Measurements from ENCODE around the gene POLR1H. TPM values are rescaled to one million over a fixed set of nuclear protein-coding genes. Genes with fewer than 3 reads are reported as not detected.

Gene POLR1H
- total RNA-seq, 2 donors from 2014 or later, result 23.0 to 27.2 TPM

DNA sequence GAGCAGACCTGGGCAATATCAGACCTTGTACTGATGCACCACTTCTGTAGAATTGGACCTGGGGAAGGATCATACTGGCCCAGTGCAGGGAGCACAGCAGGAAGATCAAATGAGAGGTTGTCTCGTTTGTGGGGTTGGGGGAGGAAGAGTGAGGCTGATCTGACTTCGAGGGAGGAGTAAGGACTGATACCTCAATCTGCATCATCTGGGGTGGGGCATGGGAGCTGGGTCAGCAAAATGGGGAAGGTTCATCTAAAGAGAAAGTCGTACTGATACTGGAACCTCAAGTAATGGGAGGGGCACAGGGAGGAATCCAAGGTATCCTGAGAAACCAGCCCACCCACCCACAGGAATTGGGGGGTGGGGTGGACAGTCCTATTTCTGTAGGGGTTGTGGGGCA lies 10.8 kb downstream of the POLR1H start:
- H3K9ac ChIP-seq (ENCODE audit: extremely low read depth, low read length, poor library complexity, severe bottlenecking), result no peak overlapping the region
- WGBS, 2 experiments (ENCODE audit: insufficient coverage in 1 of 2, insufficient read length in 1 of 2), result 45 to 57% methylated on average over 2 to 3 of the region's 3 CpGs
- peaks cover 74% of the 10 kb centered on the region for H3K27me3 ChIP-seq (ENCODE audit: control insufficient read depth, insufficient read depth, low read length, poor library complexity, severe bottlenecking)
- H3K4me3 ChIP-seq (ENCODE audit: low read length), result no peak overlapping the region
- TF ChIP-seq, protein P1, sequence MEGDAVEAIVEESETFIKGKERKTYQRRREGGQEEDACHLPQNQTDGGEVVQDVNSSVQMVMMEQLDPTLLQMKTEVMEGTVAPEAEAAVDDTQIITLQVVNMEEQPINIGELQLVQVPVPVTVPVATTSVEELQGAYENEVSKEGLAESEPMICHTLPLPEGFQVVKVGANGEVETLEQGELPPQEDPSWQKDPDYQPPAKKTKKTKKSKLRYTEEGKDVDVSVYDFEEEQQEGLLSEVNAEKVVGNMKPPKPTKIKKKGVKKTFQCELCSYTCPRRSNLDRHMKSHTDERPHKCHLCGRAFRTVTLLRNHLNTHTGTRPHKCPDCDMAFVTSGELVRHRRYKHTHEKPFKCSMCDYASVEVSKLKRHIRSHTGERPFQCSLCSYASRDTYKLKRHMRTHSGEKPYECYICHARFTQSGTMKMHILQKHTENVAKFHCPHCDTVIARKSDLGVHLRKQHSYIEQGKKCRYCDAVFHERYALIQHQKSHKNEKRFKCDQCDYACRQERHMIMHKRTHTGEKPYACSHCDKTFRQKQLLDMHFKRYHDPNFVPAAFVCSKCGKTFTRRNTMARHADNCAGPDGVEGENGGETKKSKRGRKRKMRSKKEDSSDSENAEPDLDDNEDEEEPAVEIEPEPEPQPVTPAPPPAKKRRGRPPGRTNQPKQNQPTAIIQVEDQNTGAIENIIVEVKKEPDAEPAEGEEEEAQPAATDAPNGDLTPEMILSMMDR (conservative IDR thresholded peaks at IDR 0.05), result no peak
- Mint-ChIP-seq H3K27ac (no peak overlapping the region), H3K4me3 (peak overlapping the region; percentile 18), H3K4me1 (peaks cover 23% of the 10 kb centered on the region), H3K9me3 (no peaks in the 10 kb centered on the region), H3K27me3 (ENCODE audit: insufficient read depth) (peaks cover 76% of the 10 kb centered on the region), H3K36me3 (ENCODE audit: low read depth) (peaks cover 2% of the 10 kb centered on the region)
- no peak overlapping the region for H3K27ac ChIP-seq (ENCODE audit: low read depth, low read length)
- DNase-seq, result no peak
- peaks cover 3% of the 10 kb centered on the region for H3K4me1 ChIP-seq (ENCODE audit: control insufficient read depth, insufficient read depth, low read length)
- peaks cover 6% of the 10 kb centered on the region for H3K36me3 ChIP-seq (ENCODE audit: control insufficient read depth, insufficient read depth, low read length)
- H3K9me3 ChIP-seq (ENCODE audit: control insufficient read depth, low read length), result no peaks in the 10 kb centered on the region

DNA sequence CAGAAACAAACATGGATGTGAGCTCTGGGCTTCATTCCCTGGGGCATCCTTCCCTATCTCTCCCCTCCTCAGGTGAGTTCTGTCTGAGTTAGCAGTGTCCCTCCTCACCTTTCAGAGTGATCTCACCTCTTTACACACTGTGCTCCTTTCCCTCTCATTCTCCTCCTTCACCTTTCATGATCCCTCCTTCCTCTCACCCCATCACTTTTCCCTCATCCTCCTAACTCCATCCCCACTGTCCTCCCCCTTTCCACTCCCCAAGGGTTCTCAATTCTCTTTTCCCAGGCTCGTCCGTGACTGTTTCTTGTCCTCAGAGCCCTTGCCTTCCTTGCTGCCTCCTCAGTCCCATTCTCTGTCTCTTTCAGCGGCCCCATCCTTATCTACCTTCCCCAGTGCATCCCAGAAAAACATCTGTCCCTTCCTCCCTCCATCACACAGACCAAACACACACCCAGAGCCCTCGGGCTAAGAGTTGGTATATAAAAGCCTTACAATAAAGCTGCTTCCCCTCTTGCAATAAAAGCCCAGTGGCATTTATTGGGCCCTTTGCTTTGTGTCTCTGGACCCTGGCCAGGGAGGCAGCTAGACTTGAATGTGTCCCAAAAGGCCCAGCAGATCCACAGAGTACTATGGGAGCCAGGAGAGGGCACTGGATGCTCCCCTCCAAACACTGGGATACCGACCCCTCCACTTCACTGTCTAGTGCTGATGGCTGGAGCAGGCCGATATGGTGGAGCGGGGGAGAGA lies 12.6 kb downstream of the POLR1H start:
- Histone ChIP-seq H3K4me3 (ENCODE audit: low read length) (no peak overlapping the region), H3K27ac (ENCODE audit: low read depth, low read length) (no peak overlapping the region), H3K9me3 (ENCODE audit: control insufficient read depth, low read length) (no peaks in the 10 kb centered on the region), H3K27me3 (ENCODE audit: control insufficient read depth, insufficient read depth, low read length, poor library complexity, severe bottlenecking) (peaks cover 92% of the 10 kb centered on the region), H3K9ac (ENCODE audit: extremely low read depth, low read length, poor library complexity, severe bottlenecking) (no peak overlapping the region), H3K36me3 (ENCODE audit: control insufficient read depth, insufficient read depth, low read length) (peaks cover 6% of the 10 kb centered on the region), H3K4me1 (ENCODE audit: control insufficient read depth, insufficient read depth, low read length) (peaks cover 3% of the 10 kb centered on the region)
- peak overlapping the region; percentile 55 for H3K4me3 Mint-ChIP-seq
- DNase-seq, result no peak
- no peaks in the 10 kb centered on the region for H3K9me3 Mint-ChIP-seq
- H3K27ac Mint-ChIP-seq, result no peak overlapping the region
- H3K4me1 Mint-ChIP-seq, result peaks cover 16% of the 10 kb centered on the region
- 42 to 47% methylated on average over 4 to 7 of the region's 7 CpGs for WGBS, 2 experiments (ENCODE audit: insufficient coverage in 1 of 2, insufficient read length in 1 of 2)
- no peaks in the 10 kb centered on the region for H3K36me3 Mint-ChIP-seq (ENCODE audit: low read depth)
- TF ChIP-seq, protein P1 (conservative IDR thresholded peaks at IDR 0.05), result no peak
- H3K27me3 Mint-ChIP-seq (ENCODE audit: insufficient read depth), result peaks cover 94% of the 10 kb centered on the region

- H3K27ac ChIP-seq (ENCODE audit: low read depth, low read length), result no peak overlapping the region
- WGBS, 2 experiments (ENCODE audit: insufficient coverage in 1 of 2, insufficient read length in 1 of 2), result 1 to 3% methylated on average over 25 to 37 of the region's 37 CpGs
- TF ChIP-seq, protein P1 (conservative IDR thresholded peaks at IDR 0.05), result no peak
- H3K4me3 ChIP-seq (ENCODE audit: low read length), result peak overlapping the region; percentile 73
- H3K4me3 Mint-ChIP-seq, result peak overlapping the region; percentile 55
- peak; percentile 83 for DNase-seq
- peaks cover 3% of the 10 kb centered on the region for H3K4me1 ChIP-seq (ENCODE audit: control insufficient read depth, insufficient read depth, low read length)
- H3K27me3 ChIP-seq (ENCODE audit: control insufficient read depth, insufficient read depth, low read length, poor library complexity, severe bottlenecking), result peaks cover 100% of the 10 kb centered on the region
- no peaks in the 10 kb centered on the region for H3K36me3 Mint-ChIP-seq (ENCODE audit: low read depth)
- no peaks in the 10 kb centered on the region for H3K9me3 Mint-ChIP-seq
- H3K9me3 ChIP-seq (ENCODE audit: control insufficient read depth, low read length), result no peaks in the 10 kb centered on the region
- H3K27ac Mint-ChIP-seq, result no peak overlapping the region
- H3K36me3 ChIP-seq (ENCODE audit: control insufficient read depth, insufficient read depth, low read length), result peaks cover 6% of the 10 kb centered on the region
- peaks cover 99% of the 10 kb centered on the region for H3K27me3 Mint-ChIP-seq (ENCODE audit: insufficient read depth)
- no peak overlapping the region for H3K9ac ChIP-seq (ENCODE audit: extremely low read depth, low read length, poor library complexity, severe bottlenecking)
- H3K4me1 Mint-ChIP-seq, result peaks cover 16% of the 10 kb centered on the region
These were observed 13.4 kb downstream of the POLR1H start for GRCh38 chr6:30074331-30075093.

Measured in endodermal cell (in vitro differentiated cells).